ENCODE data around the gene ATG10. TPM values are rescaled to one million over a fixed set of nuclear protein-coding genes. Genes with fewer than 3 reads are reported as not detected.

ATG10 gene
- total RNA-seq, 1 donor from 2014 or later: 14.8 TPM

DNA sequence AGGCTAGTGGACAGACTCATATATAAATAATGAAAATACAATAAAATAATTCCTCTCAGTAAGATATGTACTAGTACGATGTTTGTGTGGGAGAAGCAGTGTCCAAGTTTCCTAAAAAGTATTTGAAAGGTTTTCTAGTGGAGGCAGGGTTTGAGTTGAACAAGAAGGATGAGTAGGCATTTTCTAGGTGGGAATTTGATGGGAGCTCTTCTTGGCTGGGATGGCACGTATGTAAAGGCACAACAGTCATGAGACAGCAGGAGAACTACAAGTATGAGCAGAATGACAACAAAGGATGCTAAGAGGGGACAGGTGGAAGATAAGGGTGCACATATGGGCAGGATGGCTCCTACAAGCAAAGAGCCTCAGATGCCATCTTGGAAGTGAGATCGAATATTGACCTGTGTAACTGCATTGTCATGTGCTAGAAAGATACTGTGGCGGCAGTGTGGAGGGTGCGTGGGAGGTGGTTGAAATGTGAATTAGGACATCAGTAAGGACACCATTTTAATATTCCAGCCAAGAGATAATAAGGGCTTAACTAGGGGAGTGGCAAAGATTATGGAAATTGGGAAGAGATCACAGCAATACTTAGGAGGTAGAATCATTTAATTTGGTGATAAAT, 170.5 kb downstream of the ATG10 start:
- Mint-ChIP-seq H3K36me3 (peaks cover 22% of the 10 kb centered on the region), H3K27me3 (ENCODE audit: low read depth) (no peaks in the 10 kb centered on the region)
- TF ChIP-seq, protein P1, sequence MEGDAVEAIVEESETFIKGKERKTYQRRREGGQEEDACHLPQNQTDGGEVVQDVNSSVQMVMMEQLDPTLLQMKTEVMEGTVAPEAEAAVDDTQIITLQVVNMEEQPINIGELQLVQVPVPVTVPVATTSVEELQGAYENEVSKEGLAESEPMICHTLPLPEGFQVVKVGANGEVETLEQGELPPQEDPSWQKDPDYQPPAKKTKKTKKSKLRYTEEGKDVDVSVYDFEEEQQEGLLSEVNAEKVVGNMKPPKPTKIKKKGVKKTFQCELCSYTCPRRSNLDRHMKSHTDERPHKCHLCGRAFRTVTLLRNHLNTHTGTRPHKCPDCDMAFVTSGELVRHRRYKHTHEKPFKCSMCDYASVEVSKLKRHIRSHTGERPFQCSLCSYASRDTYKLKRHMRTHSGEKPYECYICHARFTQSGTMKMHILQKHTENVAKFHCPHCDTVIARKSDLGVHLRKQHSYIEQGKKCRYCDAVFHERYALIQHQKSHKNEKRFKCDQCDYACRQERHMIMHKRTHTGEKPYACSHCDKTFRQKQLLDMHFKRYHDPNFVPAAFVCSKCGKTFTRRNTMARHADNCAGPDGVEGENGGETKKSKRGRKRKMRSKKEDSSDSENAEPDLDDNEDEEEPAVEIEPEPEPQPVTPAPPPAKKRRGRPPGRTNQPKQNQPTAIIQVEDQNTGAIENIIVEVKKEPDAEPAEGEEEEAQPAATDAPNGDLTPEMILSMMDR (IDR thresholded peaks at IDR 0.05; ENCODE audit: unreplicated experiment): no peak

DNA sequence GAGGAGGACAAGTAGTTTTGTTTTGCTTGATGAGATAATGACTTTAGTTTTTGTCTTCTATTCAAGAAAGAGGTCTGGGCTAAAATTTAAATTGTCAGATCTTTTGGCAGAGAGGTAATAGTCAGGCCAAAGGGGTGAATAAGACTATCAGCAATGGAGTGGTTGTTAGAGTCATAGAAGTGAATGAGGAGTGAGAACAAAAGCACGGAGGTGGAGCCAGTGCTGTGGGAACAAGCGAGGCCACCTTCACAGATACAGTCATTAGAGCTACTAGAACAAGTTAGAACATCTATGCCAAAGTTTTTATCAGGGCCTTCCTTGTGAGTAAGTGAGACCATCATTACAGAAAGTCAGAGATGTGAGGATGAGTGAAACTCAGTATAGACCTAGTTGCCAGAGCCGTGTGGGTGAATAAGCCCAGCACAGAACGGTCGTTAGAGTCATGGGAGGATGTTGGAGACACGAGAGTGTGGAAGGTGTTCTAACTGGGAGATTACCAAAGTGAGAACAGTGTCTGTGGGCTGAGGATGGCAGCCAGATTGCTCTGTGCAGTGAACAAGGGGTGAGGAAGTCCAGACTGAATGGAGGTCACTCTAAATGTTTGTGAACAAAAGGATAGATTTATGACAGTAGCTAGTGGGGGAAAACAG, 171.2 kb downstream of the ATG10 start:
- Mint-ChIP-seq H3K9me3 (peaks cover 25% of the 10 kb centered on the region), H3K27me3 (ENCODE audit: low read depth) (no peaks in the 10 kb centered on the region), H3K36me3 (peaks cover 16% of the 10 kb centered on the region), H3K4me3 (no peak overlapping the region), H3K4me1 (no peaks in the 10 kb centered on the region), H3K27ac (no peak overlapping the region)
- DNase-seq (ENCODE audit: low spot score in 2 of 2, unreplicated experiment in 2 of 2): no peak
- TF ChIP-seq, protein P1 (IDR thresholded peaks at IDR 0.05; ENCODE audit: unreplicated experiment): no peak

More for the DNA sequence above, 170.5 kb downstream of the ATG10 start:
- Mint-ChIP-seq H3K4me1 (no peaks in the 10 kb centered on the region), H3K9me3 (peaks cover 27% of the 10 kb centered on the region), H3K4me3 (no peak overlapping the region), H3K27ac (no peak overlapping the region)
- DNase-seq (ENCODE audit: low spot score in 2 of 2, unreplicated experiment in 2 of 2): no peak

DNA sequence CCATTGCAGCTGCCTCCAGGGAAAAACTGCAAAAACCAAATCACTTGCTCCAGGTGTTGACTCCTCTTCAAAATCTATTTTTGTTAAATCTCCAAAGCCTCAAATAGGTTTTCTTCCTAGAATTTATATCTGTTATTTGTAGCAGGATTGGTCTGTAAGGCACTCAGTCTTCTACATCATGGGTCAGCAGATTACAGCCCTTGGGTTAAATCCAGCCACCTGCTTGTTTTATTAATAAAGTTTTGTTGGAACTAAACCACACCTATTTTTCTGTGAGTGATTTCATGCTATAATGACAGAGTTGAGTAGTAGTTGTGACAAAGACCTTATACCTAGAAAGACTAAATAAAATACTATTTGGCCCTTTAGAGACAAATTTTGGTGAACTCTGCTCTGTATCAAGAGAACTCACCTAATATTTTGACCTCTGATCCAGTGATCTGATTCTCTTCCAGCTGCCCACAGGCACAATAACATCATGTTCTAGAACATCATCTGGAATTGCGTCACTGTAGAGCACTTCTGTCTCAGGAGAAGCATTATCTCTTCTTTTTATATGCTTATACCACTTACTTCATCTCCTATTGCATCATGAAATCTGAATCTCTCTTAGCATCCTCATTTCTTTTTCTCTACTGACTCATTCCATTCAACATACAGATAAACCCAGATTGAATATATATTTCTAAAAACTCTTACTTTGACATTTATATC, 176.2 kb downstream of the ATG10 start:
- TF ChIP-seq, protein P1 (IDR thresholded peaks at IDR 0.05; ENCODE audit: unreplicated experiment): no peak
- peaks cover 10% of the 10 kb centered on the region for H3K4me1 Mint-ChIP-seq
- no peak for DNase-seq (ENCODE audit: low spot score in 2 of 2, unreplicated experiment in 2 of 2)
- H3K4me3 Mint-ChIP-seq: no peak overlapping the region
- peaks cover 12% of the 10 kb centered on the region for H3K36me3 Mint-ChIP-seq
- H3K9me3 Mint-ChIP-seq: peaks cover 11% of the 10 kb centered on the region
- H3K27ac Mint-ChIP-seq: no peak overlapping the region
- H3K27me3 Mint-ChIP-seq (ENCODE audit: low read depth): no peaks in the 10 kb centered on the region

DNA sequence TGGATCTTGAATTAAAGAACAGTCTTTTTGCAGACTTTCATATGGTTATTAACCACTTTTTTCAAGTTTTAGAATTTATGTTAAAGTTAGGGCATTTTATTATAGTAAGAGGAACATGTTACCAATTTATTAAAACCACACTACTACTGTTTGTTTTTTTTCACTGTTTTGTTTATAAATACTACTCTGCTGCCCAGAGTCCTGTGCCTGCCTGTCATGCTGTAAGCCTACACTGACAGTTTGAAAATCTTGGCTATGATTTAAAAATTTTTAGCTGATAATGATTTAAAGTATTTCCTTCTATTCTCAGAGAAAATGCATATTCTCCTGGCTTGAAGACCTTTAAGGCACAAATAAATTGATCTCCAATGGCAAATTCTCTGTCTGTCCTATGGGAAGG, 177.6 kb downstream of the ATG10 start:
- no peaks in the 10 kb centered on the region for H3K27me3 Mint-ChIP-seq (ENCODE audit: low read depth)
- no peak overlapping the region for H3K4me3 Mint-ChIP-seq
- TF ChIP-seq, protein P1 (IDR thresholded peaks at IDR 0.05; ENCODE audit: unreplicated experiment): no peak
- DNase-seq (ENCODE audit: low spot score in 2 of 2, unreplicated experiment in 2 of 2): no peak
- H3K9me3 Mint-ChIP-seq: no peaks in the 10 kb centered on the region
- peaks cover 5% of the 10 kb centered on the region for H3K36me3 Mint-ChIP-seq
- no peak overlapping the region for H3K27ac Mint-ChIP-seq
- H3K4me1 Mint-ChIP-seq: peaks cover 10% of the 10 kb centered on the region

DNA sequence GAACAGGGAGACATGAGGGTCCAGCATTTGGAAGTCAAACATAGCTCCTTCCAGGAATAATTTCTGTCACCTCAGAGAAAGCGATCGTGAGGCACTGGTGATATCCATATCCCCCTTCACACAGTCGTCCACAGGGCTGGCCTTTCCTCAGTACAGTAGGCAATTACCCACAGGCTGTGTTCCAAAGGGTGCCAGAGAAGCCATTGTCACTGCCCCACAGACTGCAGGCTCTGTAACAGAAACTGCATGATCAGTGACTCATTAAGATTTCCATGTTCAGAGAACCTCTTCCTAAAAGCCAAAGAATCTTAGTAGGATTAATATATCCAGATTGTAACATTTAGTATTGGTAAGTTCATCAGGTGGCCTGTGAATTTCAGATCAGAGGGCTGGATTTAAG, 178.7 kb downstream of the ATG10 start:
- TF ChIP-seq, protein P1 (IDR thresholded peaks at IDR 0.05; ENCODE audit: unreplicated experiment): no peak
- H3K27ac Mint-ChIP-seq: no peak overlapping the region
- no peak for DNase-seq (ENCODE audit: low spot score in 2 of 2, unreplicated experiment in 2 of 2)
- H3K4me3 Mint-ChIP-seq: no peak overlapping the region
- H3K9me3 Mint-ChIP-seq: no peaks in the 10 kb centered on the region
- no peaks in the 10 kb centered on the region for H3K27me3 Mint-ChIP-seq (ENCODE audit: low read depth)
- H3K36me3 Mint-ChIP-seq: peaks cover 2% of the 10 kb centered on the region
- H3K4me1 Mint-ChIP-seq: peaks cover 14% of the 10 kb centered on the region

Measured in mesothelial cell of epicardium (in vitro differentiated cells).